Hematopoietic multipotent progenitor cell treated with erythropoietin and hydrocortisone succinate and interleukin-3 and kit ligand, for 8 days (in vitro differentiated cells): ENCODE measurements around the gene RAPGEF5.

Experiments used
- DNase-seq: peaks from one replicate; pipeline ENCODE4 v3.0.0-alpha.2; 2015

Gene RAPGEF5

GRCh38 chr7:22214000-22214399 lies 143.0 kb downstream of the RAPGEF5 start:
- no peak for DNase-seq

DNA sequence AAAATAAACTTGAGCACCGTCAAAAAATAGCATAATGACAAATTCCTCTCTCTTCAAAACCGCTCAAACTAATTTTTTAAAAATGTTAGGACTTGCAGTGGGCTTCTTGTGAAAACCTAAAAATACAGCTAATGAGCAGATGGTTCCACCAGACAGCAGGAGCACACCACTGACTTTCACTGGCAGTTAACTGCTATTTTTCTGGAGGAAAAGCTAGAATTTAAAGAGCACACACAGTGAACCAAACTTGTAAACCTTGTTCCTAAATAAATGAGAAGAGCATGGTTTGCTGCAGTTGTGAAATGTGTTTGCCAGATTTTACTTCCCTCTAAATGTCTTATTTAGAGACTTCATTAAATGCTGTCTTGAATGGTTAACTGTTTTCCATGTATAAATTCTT lies 143.9 kb downstream of the RAPGEF5 start:
- no peak for DNase-seq

DNA sequence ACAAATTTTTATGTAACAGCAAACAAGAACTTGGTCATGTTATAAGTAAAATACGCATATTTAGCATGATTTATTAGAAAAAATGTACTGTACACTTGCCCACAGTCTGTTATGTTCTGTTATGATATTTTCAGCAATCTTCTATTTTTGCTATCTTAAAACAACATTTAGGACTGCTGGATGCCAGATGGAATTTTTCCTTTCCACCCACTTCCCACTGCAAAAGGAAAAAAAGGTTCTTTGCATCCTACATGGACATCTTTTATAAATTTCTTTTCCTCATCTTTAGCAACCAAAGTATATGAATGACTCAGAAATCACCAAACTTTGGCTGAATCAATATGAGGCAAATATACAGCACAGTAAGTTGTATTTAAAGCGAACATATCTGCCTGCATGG lies 146.0 kb downstream of the RAPGEF5 start:
- DNase-seq = no peak

DNA sequence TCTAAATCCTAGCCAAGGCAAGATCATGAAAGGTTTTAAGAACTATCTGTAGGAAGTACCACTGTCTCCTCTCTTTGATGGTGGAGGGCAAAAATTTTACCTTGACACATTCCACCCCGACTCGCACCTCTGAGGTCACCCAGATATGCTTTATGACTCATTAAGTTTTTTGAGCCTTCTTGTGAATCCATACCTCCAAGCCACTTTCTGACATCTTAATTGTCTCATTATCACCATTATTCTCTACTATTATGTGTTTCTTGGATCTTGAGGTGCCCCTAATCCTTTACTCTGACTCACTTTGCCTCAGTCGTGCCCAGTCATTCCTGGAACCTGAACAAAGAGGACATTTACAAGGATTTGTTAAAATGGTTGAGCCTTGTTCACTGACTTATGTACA lies 146.6 kb downstream of the RAPGEF5 start:
- no peak for DNase-seq

DNA sequence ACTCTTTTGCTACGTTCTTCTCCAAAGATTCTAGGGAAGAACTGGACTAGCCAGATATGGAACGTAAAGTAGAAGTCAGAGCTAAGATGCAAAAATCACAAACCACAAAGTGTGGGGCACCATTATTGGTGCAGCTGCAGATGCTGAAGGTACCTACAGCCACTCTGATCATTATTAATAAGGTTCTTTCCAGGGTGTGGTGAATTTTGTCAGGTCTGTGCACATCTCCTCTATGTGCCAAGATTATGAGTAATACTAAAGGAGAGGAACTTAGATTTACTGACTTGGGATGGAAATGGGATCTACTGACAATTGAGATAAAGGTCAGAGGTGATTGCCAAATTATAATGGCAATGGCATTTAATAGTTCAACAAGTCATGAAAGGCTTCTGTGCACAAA lies 148.2 kb downstream of the RAPGEF5 start:
- DNase-seq = no peak

DNA sequence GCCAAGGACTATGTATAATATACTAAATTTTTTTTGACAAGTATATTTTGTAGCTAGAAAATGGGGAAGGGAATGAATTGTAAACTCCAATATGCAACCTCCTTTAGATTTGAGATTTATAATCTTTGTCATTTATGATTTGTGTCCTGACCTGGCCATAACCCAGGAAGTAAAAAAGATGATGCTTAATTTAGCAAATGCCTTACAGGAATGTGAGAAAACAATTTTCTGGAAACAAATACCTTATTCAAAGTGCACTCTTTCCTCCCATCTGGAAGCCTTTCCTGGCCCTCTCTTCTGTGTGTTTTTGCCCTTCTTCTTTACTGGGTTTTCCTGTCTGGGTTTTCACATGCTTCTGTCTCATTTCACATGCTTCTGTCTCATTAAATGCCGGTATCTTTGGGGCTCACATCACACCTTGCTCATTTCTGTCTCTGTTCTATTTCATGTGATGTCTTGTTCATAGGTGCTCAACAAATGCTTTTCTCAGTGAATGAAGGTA lies 149.2 kb downstream of the RAPGEF5 start:
- DNase-seq = no peak

GRCh38 chr7:22205631-22206030 lies 151.3 kb downstream of the RAPGEF5 start:
- DNase-seq = no peak

DNA sequence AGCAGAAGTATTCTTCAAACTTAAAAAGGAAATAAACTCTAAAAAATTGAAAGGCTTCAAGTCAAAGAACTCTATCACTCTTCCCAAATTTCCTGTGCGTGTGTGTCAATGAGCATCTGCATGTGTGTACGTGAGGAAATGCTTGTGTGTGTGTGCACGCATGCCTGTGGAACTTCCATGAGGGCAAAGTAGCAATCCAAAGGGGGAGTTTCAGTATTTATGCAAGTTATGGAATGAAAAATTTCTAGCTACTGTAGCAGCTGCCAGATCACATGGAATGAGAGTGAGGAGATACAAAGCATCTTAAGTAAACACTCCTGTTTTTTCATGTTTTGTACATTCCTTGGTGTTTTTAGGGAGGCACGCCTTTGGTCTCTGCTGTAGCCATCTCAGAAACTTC lies 152.6 kb downstream of the RAPGEF5 start:
- no peak for DNase-seq

DNA sequence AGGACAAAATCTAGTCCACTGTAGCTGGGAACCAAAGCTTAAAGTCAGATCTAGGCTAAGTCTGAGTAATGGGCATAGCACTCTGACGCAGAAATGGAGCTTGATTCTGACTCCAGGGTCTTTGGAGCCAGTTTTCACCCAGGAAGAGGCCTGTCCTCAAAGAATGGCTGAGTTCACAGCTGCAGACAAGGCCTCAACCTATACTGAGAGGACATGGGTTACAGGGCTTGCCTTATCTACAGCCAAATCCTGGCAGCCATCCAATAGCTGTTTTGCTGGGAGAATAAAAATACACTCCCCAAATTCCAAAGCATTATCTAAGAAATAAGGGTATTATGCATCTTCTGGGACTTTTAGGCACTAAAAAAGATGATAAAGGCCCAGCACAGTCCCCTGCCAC lies 154.8 kb downstream of the RAPGEF5 start:
- DNase-seq = peak; percentile 40

DNA sequence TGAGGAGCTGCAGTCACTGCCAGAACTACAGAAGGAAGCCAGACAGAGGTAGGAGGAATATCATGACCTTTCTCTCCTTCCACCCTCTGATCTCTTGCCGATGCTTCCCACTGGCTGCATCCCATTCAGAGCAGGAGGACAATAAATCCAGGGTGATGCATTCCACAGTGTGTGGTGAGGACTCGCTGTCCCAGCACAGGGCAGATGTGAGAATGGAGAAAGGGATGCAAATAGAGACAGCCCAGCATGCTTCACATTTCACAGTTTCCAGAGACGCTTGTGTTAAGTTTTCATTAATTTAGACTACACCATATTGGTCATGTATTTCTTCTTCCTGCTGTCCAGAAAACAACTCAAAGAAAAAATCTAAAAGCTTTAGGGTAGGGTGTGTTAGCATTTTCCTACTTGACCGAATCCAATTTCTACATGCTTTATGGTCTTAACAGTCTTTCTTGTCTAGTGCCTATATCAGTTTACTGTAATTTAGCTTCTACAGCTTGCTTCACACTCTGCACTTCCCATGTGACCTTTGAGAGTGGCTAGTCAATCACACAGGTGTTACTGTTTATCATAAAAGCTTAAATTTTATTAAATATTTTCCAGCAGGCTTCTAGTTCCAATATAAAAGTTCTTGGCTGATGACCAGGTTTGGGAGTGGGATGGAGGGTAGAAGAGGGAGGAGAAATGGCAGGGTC lies 155.6 kb downstream of the RAPGEF5 start:
- no peak for DNase-seq

GRCh38 chr7:22200777-22201176 lies 156.2 kb downstream of the RAPGEF5 start:
- DNase-seq = no peak

DNA sequence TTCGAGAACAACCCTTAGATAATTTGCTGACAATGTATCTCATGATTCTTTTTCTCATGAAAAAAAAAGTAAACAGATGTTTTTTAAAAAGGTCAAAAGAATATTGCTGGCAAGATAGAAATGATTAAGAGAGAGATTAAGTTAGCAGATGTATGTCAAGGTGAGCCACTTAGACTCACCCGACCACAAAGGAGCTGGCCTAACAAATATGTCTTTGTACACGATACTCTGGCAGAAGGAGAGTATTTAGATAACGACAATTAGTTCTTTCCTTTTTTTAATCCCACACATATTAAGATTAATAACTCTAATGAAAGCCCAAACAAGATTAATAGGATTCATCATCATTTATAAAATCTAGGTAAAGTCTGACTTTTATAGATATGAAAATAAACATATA lies 156.7 kb downstream of the RAPGEF5 start:
- no peak for DNase-seq

- no peak for DNase-seq
Observed at GRCh38 chr7:22197376-22197775, 159.6 kb downstream of the RAPGEF5 start.

- DNase-seq = no peak
Observed at GRCh38 chr7:22196429-22196828, 160.5 kb downstream of the RAPGEF5 start.

- no peak for DNase-seq
Observed at GRCh38 chr7:22195397-22196172, 161.4 kb downstream of the RAPGEF5 start.

- DNase-seq = no peak
Observed at GRCh38 chr7:22194658-22195273, 162.2 kb downstream of the RAPGEF5 start.

- no peak for DNase-seq
Observed at GRCh38 chr7:22193450-22193983, 163.4 kb downstream of the RAPGEF5 start.

DNA sequence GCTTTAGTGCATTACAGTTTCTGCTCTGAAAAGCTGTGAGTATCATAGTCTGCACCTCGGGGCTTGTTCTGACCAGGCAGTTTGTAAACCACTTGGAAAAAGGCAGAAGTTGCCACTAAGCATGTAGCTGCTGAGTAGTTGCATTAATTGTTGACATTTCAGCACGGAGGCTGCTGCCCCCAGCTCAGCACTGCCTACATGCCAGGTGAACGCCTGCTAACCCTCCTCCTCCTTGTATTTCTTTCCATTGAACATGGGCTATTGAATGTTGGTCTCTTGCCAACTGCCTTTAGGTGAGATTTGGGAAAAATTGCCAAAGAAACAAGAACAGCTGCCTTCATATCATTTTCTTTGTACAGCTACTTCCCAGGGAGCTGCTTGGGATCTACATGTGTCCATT lies 164.2 kb downstream of the RAPGEF5 start:
- DNase-seq = no peak

- no peak for DNase-seq
Observed at GRCh38 chr7:22190736-22191135, 166.2 kb downstream of the RAPGEF5 start.

DNA sequence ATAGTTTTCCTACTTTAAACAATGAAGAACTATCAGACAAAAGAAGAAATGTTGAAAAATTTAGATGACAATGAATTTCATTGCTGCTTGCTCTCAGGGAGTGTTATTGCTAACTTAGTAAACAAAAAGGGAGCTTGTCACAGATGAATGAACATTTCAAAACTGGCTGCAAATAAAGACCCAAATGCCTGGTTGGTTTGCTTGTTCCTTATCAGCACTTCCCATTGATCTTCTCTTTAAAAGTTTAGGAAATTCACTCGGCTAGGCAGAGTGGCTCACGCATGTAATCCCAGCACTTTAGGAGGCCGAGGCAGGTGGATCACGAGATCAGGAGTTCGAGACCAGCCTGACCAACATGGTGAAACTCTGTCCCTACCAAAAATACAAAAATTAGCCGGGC lies 167.2 kb downstream of the RAPGEF5 start:
- DNase-seq = no peak

DNA sequence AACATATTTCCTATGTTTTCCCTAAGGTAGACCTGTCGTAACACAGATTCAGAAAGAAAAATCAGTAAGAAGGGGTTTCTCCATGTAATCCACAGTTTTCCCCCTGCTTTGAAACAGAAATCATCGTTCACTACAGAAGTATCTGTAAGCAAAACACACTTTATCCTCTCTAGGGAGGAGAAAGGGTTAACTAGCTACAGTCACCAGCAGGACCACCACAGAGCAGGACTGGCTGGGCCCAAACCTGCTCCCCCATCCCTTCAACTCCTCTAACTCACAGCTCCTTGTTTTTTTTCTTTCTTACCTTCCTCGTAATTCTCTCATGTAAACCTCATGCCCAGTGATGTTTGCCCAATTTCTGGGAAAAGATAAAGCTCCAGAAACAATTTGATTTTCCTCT lies 167.7 kb downstream of the RAPGEF5 start:
- DNase-seq = no peak

DNA sequence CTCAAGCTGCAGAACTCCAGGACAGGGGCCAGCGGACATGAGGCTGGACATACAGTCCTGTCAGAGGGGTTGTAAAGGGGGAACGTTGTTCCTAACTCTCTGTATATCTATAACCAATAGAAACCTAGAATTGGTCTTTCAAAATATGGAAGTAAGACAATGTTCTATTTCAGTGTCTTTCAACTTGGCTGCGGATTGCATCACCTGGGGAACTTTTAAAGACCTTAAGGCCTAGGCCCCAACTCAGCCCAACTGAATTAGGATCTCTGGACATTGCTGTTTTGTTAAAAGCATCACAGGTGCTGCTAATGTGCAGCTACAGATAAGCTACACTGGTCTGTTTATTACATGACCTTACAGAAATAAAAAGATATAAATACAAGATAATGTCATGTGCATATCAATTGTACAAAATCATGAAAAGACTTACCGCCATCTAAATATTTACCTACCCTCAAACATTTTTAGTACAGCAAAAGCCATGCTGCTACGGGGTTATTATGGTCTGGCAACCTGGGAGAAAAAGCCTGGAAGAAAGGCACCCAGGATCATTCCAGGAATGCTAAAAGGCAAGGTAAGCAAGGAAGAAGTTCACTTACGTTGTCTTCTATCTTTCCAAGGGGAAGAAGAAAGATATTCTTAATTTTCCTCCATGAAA lies 169.1 kb downstream of the RAPGEF5 start:
- no peak for DNase-seq

DNA sequence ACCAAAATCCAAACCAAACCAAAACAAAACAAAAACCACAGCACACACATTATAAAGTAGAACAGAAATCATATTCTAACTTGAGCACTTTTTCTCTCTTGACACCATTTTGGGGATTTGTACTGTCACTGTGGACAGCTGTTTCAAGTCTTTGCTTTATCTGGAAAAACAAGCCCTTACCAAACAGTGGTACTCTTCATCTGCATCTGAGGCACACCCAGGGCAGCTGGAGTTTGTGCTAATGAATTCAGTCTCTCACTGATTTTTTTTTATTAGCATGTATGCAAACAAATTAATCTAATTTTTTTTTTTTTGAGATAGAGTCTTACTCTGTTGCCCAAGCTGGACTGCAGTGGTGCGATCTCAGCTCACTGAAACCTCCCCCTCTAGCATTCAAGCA lies 171.4 kb downstream of the RAPGEF5 start:
- DNase-seq = no peak
